Measurements from ENCODE around the gene BCL2. TPM values are rescaled to one million over a fixed set of nuclear protein-coding genes. Genes with fewer than 3 reads are reported as not detected.

Gene BCL2
- total RNA-seq, 4 donors from 2014 or later: 16.1 to 61.1 (median 36.9) TPM

DNA sequence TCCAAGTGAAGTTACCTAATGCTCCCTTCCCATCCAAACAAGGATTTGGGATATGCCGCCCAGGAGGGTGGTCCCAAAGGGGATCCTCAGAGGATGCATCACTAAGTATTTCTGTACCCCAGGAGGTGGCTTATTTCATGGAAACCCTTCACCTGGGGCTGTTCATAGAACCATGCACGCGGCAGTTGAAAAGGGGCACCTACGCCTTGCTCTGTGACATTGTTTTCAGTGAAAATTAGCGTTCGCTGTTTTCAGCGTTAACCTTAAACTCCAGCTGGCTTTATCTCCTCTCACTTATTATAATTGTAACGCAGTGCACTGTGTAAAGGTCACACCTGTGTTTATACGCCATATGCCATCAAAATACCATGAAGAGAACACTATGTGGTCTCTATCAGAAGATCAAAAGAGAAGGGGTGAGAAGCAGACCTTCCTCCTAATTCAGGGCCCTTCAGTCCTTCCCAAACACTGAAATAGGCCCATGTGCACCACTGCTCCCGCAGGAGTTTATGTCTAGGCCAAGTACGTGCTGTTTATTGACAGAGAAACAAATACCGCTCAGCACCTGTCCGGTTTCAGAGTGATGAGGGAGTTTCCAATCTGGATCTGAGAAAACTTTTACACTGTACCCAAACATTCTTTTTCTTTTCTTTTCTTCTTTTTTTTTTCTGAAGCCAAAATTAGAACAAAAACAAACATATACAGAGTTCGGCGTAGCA is 162.1 kb downstream of the BCL2 start:
- intact Hi-C loops (cut with DNase I; ENCODE audit: low total_unique reads): no loop called here
- DNase-seq: no peak
- Histone ChIP-seq H3K4me1 (peaks cover 3 to 32% of the 10 kb centered on the region in 2 donors), H3K4me3 (no peak overlapping the region), H3K27me3 (no peaks in the 10 kb centered on the region), H3K27ac (peak overlapping the region; percentile 93 to 97), H3K9me3 (no peaks in the 10 kb centered on the region), H3K36me3 (no peaks in the 10 kb centered on the region)
- no peak for TF ChIP-seq POLR2A (IDR thresholded peaks at IDR 0.05)
- no peak for TF ChIP-seq CTCF (IDR thresholded peaks at IDR 0.05)

DNA sequence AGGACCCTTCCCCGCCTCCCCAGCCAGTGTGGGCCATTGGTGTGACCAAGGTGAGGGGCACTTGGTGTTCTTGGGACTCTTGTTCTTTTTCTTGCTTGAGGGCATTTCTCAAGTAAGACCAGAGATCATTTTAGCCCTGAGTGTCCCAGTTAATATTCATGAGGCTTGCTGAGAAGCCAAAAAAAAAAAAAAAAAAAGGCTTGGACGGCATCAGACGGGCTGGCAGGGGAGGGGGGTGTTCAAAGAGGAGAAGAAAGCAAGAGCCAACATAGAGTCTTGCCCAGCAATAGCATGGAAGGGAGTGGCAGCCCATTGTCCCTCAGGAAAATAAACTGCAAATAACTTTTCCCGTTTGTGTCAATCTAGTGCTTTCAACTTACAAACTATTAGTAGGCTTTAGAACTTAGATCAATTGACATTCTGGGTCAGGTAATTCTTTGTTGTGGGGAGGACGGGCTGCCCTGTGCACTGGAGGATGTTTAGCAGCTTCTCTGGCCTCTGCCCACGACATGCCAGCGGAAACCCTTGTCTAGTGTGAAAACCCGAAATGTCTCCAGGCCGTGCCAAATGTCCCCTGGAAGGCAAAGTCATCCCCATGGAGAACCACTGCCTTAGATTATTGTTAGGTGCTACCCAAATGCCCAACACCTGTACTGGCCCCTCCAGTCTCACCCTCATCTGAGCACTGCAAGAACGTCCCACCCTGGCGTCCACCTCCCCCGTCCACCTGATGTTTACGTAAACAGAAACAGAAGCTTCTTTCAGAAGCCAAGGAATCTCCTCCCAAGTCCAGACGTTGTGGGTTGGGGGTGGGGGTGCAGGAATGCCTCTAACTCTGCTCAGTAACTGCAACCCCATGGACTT is 163.4 kb downstream of the BCL2 start:
- H3K27me3 ChIP-seq: no peaks in the 10 kb centered on the region
- no peak overlapping the region for H3K4me3 ChIP-seq
- intact Hi-C loops (cut with DNase I; ENCODE audit: low total_unique reads): no loop called here
- DNase-seq: no peak
- TF ChIP-seq POLR2A (IDR thresholded peaks at IDR 0.05): no peak
- TF ChIP-seq CTCF (IDR thresholded peaks at IDR 0.05): no peak
- no peaks in the 10 kb centered on the region for H3K9me3 ChIP-seq
- peaks cover 3 to 26% of the 10 kb centered on the region in 2 donors for H3K4me1 ChIP-seq
- peak overlapping the region; percentile 22 to 26 for H3K27ac ChIP-seq
- no peaks in the 10 kb centered on the region for H3K36me3 ChIP-seq

DNA sequence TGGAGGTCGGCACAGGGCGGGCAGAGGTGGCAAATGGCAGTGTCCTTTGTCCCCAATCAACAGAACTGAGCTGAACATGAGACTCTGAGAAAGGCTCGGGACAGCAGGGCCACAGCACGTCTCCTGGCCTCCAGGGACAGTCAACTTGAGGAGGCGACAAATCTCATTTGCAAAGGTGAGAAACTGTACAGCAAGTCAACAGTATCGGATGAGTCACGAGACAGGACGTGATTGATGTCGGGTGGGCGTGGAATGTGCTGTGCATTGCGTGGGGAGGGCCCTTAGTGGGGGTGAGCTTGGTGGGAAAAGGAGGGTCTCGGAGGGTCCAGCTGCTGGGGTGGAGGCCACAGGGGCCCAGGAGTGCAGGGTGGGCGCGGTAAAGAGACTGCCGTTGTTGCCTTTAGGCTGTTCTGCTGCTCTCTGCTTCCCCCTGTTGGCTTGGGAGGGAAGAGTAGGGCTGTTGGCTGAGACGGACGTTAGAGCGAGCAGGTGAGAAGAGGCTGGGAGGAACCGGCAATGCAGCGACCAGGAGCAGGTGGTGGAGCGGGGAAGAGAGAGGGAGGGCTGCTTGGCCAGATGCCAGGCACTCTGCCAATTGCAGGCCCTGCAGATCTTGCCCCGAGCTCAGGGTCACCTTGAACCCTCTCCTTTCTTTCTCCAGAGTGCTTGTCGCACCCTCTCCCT is 164.3 kb downstream of the BCL2 start:
- H3K4me3 ChIP-seq: no peak overlapping the region
- peaks cover 3 to 20% of the 10 kb centered on the region in 2 donors for H3K4me1 ChIP-seq
- no peaks in the 10 kb centered on the region for H3K36me3 ChIP-seq
- no peak for DNase-seq
- no peaks in the 10 kb centered on the region for H3K27me3 ChIP-seq
- intact Hi-C loops (cut with DNase I; ENCODE audit: low total_unique reads): no loop called here
- TF ChIP-seq POLR2A (IDR thresholded peaks at IDR 0.05) (no peak), CTCF (IDR thresholded peaks at IDR 0.05) (peak; percentile 41 to 61 (median 54))
- no peaks in the 10 kb centered on the region for H3K9me3 ChIP-seq
- peak overlapping the region; percentile 22 to 26 for H3K27ac ChIP-seq

- Histone ChIP-seq H3K27me3 (no peaks in the 10 kb centered on the region), H3K9me3 (no peaks in the 10 kb centered on the region), H3K4me1 (peaks cover 3 to 15% of the 10 kb centered on the region in 2 donors), H3K27ac (no peak overlapping the region), H3K36me3 (no peaks in the 10 kb centered on the region), H3K4me3 (no peak overlapping the region)
- DNase-seq: no peak
- TF ChIP-seq POLR2A (IDR thresholded peaks at IDR 0.05): no peak
- TF ChIP-seq CTCF (IDR thresholded peaks at IDR 0.05): no peak
- intact Hi-C loops (cut with DNase I; ENCODE audit: low total_unique reads): no loop called here
Measured at GRCh38 chr18:63154350-63155152, 165.0 kb downstream of the BCL2 start.
